ENCODE data around the gene METTL3. TPM values are rescaled to one million over a fixed set of nuclear protein-coding genes. Genes with fewer than 3 reads are reported as not detected.

The METTL3 gene
- total and polyA plus RNA-seq, 2 of the 13 experiments (the other 11 are each of a cell fraction or from before 2014, with no cell fraction given) = 123 to 130 TPM

- TF ChIP-seq HNRNPUL1 (IDR thresholded peaks at IDR 0.05; ENCODE audit: low read depth, low read length) = no peak
These were observed 28.2 kb upstream of the METTL3 start (continued) for GRCh38 chr14:21539189-21539940.

- no peaks in the 10 kb centered on the region for H3K79me2 ChIP-seq (ENCODE audit: insufficient read depth, low read length)
- no peaks in the 10 kb centered on the region for H4K20me1 ChIP-seq (ENCODE audit: insufficient read depth, low read length)
- peak overlapping the region; percentile 92 for H3K4me2 ChIP-seq (ENCODE audit: low read depth, low read length)
- H2AFZ ChIP-seq (ENCODE audit: low read length) = peak overlapping the region; percentile 80
- peaks cover 28% of the 10 kb centered on the region for H3K4me1 ChIP-seq (ENCODE audit: insufficient read depth, low read length)
- ChIA-PET POLR2A (interaction anchor here (0.9 to 4.6 kb wide), 2 partner anchors 10 to 26 kb away, joined by 3 to 26 read pairs; partner anchors contain the start of genes METTL3 and SALL2), CTCF (ENCODE audit: low intra/inter-chr PET ratio, low total read pairs) (no interaction called here)
- no peak overlapping the region for H3K27ac ChIP-seq (ENCODE audit: extremely low read length, insufficient read depth, low read length)
- peak overlapping the region; percentile 54; the same call in 1 of the 2 replicates for H3K9ac ChIP-seq (ENCODE audit: insufficient read depth, low read depth, low read length)
- in situ Hi-C loops (cut with HindIII; ENCODE audit: extremely low pct_ligation_motif_present, low pct_unique_long_range_greater_than_20kb) = no loop called here
- peaks cover 1 to 26% of the 10 kb centered on the region in 2 experiments; a peak in 3 of 5 replicates for H3K27me3 ChIP-seq (ENCODE audit: control insufficient read depth in 1 of 2, insufficient read depth in 2 of 2, low read length in 2 of 2)
- FAIRE-seq (no peak), ATAC-seq (no peak; the same call in 2 of the 3 replicates), DNase-seq (ENCODE audit: low spot score) (no peak)
- H3K9me3 ChIP-seq (ENCODE audit: low read length) = peaks cover 9% of the 10 kb centered on the region
- BruUV-seq (replicated peaks) = no TSS peak
- intact Hi-C loops (cut with micrococcal nuclease; ENCODE audit: unreplicated experiment) = no loop called here
- TF ChIP-seq ZNF652 (CRISPR knock-in tag; IDR thresholded peaks at IDR 0.05; ENCODE audit: borderline replicate concordance, low read depth) (peak; percentile 92), ZXDC (CRISPR knock-in tag; IDR thresholded peaks at IDR 0.05) (no peak), TAF15 (IDR thresholded peaks at IDR 0.05; ENCODE audit: low read depth, low read length, poor library complexity, severe bottlenecking) (no peak), NFKBIZ (CRISPR knock-in tag; IDR thresholded peaks at IDR 0.05) (no peak), ZNF282 (IDR thresholded peaks at IDR 0.05; ENCODE audit: partially characterized antibody) (no peak), ZNF280D (CRISPR knock-in tag; IDR thresholded peaks at IDR 0.05) (0 out of 2 replicates have a peak, but pooled peaks have one; percentile 3), REL (CRISPR knock-in tag; conservative IDR thresholded peaks at IDR 0.05) (no peak)
- no peaks in the 10 kb centered on the region for H3K36me3 ChIP-seq (replicated peaks in 1 of 2; ENCODE audit: control insufficient read depth in 1 of 2, insufficient read depth in 2 of 2, low read length in 2 of 2)
- 1% methylated on average over 3 of the region's 3 CpGs for WGBS (ENCODE audit: low lambda C conversion rate)
- peak overlapping the region; percentile 52 to 76 (median 57); a peak in 5 of 6 replicates for H3K4me3 ChIP-seq (replicated peaks in 1 of 3; ENCODE audit: insufficient read depth in 1 of 3, low read depth in 2 of 3, low read length in 3 of 3)
These were observed 25.9 kb upstream of the METTL3 start for GRCh38 chr14:21537090-21537424.
